RKO (cell line): Measurements from ENCODE around the gene CETP.
"Not testable (repeated sequence)": the region's sequence is repeated elsewhere in the genome, so short reads cannot be mapped to it uniquely, and the experiment has no call there.

Experiments used
- DNase-seq: peaks from one replicate; pipeline ENCODE4 v3.0.0-alpha.2; 2016; ENCODE audit warnings: low spot score

Gene CETP

GRCh38 chr16:56982695-56983094 lies 20.9 kb downstream of the CETP start:
- DNase-seq = no peak

GRCh38 chr16:56983211-56983751 lies 21.5 kb downstream of the CETP start:
- DNase-seq = no peak

- DNase-seq = no peak
These were observed 22.9 kb downstream of the CETP start for GRCh38 chr16:56984639-56985038.

GRCh38 chr16:56985288-56985961 lies 23.7 kb downstream of the CETP start:
- DNase-seq = peak; percentile 84

- no peak for DNase-seq
These were observed 24.2 kb downstream of the CETP start for GRCh38 chr16:56985962-56986360.

DNA sequence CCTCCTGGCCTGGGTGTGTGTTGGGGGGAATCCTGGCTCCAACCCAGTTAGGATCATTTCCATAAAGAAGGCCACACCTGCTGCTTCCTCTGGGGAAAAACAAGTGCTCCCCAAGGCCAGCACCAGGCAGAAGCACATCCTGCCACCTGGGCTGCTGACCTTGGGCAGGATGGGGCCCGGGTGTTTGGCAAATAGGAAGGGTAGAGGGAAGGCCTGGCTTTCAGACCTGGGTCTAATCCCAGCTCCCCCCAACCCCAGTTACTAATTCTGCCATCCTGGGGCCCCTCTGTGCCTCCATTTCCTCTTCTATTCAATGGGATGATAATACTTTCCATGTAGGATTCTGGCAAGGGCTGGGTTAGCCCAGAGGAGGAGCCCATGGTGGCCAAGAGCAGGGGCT lies 24.6 kb downstream of the CETP start:
- no peak for DNase-seq

DNA sequence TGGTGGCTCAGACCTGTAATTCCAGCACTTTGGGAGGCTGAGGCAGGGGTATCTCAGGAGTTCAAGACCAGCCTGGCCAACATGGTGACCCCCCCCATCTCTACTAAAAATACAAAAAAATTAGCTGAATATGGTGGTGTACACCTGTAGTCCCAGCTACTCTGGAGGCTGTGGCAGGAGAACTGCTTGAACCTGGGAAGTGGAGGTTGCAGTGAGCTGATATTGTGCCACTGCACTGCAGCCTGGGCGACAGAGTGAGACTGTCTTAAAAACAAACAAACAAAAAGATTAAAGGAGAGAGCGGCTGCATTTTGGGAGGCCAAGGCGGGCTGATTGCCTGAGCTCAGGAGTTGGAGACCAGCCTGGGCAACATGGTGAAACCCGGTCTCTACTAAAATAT lies 25.2 kb downstream of the CETP start:
- not testable (repeated sequence) for DNase-seq

GRCh38 chr16:56987692-56988091 lies 25.9 kb downstream of the CETP start:
- no peak for DNase-seq

- no peak for DNase-seq
These were observed 26.6 kb downstream of the CETP start for GRCh38 chr16:56988161-56988947.

DNA sequence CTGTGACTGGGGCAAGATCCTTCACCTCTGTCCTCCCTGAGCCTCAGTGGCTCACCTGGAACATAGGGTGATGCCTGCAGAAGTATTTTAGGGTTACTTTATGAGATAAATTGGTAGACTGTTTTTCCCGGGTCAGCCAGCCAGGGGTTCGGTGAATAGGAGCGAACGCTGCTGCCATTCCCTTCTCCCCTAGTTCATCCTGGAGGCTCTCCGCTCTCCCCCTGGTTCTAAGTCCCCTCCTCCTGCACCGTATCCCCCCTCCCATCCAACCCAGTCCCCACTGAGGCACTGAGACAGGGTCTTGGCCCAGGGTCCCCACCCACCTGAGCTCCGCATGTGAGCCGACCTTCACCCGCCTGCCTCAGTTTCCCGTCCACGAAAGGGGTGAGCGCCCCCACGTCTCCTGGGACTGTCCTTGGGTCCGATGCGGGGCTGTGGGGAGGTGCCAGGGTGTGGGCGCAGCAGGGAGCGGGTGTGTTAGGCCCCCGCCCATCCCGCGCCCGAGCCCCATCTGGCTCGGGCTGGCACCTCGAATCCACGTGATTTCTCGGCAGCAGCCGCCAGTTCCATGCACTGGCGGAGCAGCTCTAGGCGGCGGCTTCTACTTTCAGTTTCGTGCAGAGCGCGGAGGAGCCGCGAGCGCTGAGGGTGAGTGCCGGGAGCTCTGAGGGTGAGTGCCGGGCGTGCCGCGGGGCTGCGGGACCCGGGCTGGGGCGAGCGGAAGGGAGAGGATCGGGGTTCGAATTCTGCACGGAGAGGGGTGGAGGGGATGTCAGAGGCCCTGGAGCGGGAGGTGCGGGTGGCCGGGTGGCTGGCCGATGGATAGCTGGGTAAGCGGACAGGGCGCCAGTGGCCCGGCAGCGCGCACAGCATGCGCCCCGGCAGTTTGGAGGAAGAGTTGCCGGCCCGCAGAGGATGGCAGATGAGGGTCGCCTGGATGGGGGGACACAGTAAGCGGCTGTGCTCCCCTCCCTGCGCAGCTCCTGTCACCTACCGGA lies 27.5 kb downstream of the CETP start, which contains the start of gene NLRC5:
Gene NLRC5, plus strand, starts transcription at position 610 of the 998 bp plus-strand sequence. CDS start 31,156 bp downstream, outside the sequence.
- peak; percentile 76 for DNase-seq

- no peak for DNase-seq
These were observed 28.2 kb downstream of the CETP start for GRCh38 chr16:56989988-56990387.

DNA sequence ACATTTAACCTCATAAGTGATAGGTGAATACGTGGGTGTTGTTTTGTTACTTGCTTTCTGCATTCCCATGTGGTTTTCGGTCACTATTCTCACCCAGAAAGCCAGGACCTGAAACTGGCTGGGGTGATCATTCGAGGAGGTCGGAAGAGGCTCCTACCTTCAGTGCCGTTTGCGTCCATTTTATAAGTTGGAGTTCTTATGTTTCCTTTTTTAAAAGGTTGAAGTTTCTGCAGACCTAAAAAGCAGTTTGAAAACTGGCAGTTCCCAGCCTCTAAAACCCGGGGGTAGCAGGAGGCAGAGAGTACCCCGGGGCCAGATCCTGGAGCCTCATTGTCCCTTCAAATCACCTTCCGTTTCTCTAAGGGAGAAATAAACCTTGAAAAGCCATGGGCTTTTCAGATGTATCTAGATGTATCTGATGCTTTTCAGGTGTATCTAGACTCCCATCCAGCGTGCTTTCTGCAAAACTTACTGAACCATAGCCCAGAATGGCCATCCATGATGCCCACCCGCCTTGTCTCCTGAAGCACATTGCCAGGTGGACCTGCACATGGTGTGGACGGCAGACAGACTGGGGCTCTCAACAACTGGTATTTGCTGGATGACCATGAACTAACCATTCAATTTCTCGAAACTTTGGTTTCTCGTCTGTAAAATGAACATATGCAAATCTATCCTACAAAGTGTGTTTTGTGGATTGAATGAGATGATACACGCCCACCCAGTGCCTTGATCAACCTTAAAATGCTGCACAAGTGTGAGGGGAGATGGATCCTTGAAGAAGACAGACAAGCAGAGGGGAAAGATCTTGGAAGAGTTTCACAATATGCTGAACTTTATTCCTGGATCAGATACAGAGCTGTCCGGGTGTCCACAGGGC lies 28.9 kb downstream of the CETP start:
- DNase-seq = no peak

DNA sequence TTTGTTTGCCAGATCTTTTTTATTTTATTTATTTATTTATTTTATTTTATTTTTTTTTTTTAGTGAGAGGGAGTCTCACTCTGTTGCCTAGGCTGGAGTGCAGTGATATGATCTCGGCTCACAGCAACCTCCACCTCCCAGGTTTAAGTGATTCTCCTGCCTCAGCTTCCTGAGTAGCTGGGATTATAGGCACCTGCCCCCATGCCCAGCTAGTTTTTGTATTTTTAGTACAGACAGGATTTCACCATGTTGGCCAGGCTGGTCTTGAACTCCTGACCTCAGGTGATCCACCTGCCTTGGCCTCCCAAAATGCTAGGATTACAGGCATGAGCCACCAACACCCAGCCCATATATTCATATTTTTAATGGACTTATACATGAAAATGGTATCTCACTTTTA lies 30.7 kb downstream of the CETP start:
- not testable (repeated sequence) for DNase-seq

DNA sequence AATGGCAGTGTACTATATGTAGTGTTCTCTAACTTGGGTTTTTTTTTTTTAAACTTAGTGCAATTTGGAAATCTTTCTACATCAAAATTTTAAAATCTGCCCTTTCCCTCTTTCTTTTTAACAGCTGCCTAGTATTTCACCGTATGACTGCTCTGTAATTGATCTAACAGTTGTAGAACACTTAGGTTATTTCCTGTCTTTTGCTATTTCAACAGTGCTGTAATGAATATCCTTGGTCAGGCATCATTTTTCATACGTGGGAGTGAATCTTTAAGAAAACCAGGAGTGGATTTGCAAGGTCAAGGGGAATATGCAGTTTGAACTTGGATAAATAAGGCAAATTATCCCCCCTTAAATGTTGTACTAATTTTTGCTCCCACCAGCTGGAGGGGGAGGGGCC lies 31.5 kb downstream of the CETP start:
- DNase-seq = no peak

- no peak for DNase-seq
These were observed 32.6 kb downstream of the CETP start for GRCh38 chr16:56994311-56994710.

- no peak for DNase-seq
These were observed 33.5 kb downstream of the CETP start for GRCh38 chr16:56995136-56995805.

GRCh38 chr16:56997264-56997663 lies 35.5 kb downstream of the CETP start:
- no peak for DNase-seq

DNA sequence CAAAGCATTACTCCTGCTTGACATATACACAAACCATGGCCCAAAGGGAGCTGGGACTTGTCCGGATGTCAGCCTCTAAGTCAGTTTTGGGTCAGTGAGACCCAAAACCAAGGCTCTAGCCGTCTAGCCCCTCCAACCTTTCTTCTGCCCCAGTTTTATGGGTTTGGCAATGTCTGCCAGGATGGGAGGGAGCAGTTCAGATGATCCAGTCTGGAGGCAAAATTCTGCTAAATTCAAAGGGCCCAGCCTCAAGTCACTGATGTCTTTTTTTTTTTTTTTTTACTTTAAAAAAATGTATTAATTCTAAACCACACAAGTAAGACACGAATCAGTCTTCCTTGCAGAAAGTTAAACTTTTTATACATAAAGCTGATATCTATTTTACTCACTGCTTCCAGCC lies 36.2 kb downstream of the CETP start:
- DNase-seq = no peak

DNA sequence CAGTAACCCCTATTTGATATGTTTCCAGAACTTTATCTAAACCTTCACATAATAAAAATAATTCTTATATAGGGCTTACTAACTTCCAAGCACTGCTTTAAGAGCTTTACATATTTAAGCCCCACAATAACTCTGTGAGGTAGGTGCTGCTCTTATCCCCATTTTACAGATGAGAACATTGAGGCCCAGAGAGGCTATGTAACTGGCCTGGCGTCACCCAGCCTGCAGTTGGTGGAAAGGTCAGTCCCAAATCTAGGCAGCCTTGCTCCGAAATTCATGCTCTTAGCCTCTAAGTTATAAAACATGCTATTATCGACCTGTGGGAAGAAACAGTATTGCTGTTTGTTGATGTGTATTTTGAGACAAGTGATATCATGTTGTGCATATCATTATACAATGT lies 36.6 kb downstream of the CETP start:
- no peak for DNase-seq

DNA sequence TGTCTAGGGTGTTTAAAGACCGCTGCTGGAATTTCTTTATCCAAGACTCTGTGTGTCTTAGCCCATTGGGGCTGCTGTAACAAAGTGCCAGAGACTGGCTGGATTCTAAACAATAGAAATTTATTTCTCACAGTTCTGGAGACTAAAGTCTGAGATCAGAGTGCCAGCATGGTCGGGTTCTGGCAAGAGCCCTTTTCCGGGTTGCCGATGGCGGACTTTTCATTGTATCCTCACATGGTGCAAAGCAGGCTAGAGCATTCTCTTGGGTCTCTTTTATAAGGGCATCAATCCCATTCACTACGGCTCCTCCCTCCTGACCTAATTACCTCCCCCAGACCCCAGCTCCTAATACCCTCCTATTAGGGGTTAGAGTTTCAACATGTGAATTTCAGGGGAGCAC lies 37.1 kb downstream of the CETP start:
- no peak for DNase-seq
